ENCODE measurements around the gene PTPRA. TPM values are rescaled to one million over a fixed set of nuclear protein-coding genes. Genes with fewer than 3 reads are reported as not detected.

The PTPRA gene
- total RNA-seq, 1 experiment from 2014 or later = 45.2 TPM

- Histone ChIP-seq H4K91ac (ENCODE audit: insufficient read length, low read depth, low read length) (no peak overlapping the region), H3K14ac (ENCODE audit: insufficient read depth, low read length) (no peak overlapping the region), H3K56ac (ENCODE audit: insufficient read length, low read depth, low read length) (no peak overlapping the region), H3K9ac (ENCODE audit: extremely low read depth, insufficient read length, low read length) (no peak overlapping the region), H3K27ac (ENCODE audit: insufficient read length, low read depth, low read length) (no peak overlapping the region), H3K23ac (ENCODE audit: insufficient read length, low read depth, low read length) (no peak overlapping the region), H2AK5ac (ENCODE audit: insufficient read length, low read length) (no peak overlapping the region), H4K8ac (replicated peaks; ENCODE audit: insufficient read length, low read depth, low read length) (no peak overlapping the region), H2BK20ac (ENCODE audit: low read depth, low read length, poor library complexity, severe bottlenecking) (no peak overlapping the region), H3K23me2 (ENCODE audit: insufficient read length, low read depth, low read length, poor library complexity, severe bottlenecking) (no peaks in the 10 kb centered on the region), H3T11ph (ENCODE audit: low read length) (no peak overlapping the region), H3K79me1 (ENCODE audit: insufficient read depth, low read depth, low read length, poor library complexity, severe bottlenecking) (peaks cover 8% of the 10 kb centered on the region), H3K4me2 (ENCODE audit: insufficient read depth, insufficient read length, low read length) (no peak overlapping the region), H4K20me1 (ENCODE audit: control insufficient read depth, insufficient read depth, insufficient read length) (no peaks in the 10 kb centered on the region), H2BK12ac (ENCODE audit: insufficient read length, low read depth, low read length) (no peak overlapping the region), H3K18ac (ENCODE audit: insufficient read length, low read depth, low read length) (no peak overlapping the region), H3K4ac (ENCODE audit: low read depth, low read length) (no peak overlapping the region), H3K9me3 (ENCODE audit: control insufficient read depth, low read depth, low read length) (no peaks in the 10 kb centered on the region), H4K5ac (ENCODE audit: insufficient read length, low read depth, low read length) (no peak overlapping the region), H2BK120ac (ENCODE audit: low read depth, low read length, poor library complexity, severe bottlenecking) (no peak overlapping the region), H2AFZ (ENCODE audit: low read length) (no peak overlapping the region), H2BK15ac (ENCODE audit: low read depth, low read length) (no peak overlapping the region), H3K79me2 (ENCODE audit: insufficient read depth, low read length) (peaks cover 9% of the 10 kb centered on the region), H3K27me3 (ENCODE audit: insufficient read depth, low read length) (no peaks in the 10 kb centered on the region), H3K4me1 (ENCODE audit: insufficient read depth, low read length) (no peaks in the 10 kb centered on the region), H2BK5ac (ENCODE audit: insufficient read length, low read length) (no peak overlapping the region)
- Mint-ChIP-seq H3K4me3 (no peak overlapping the region), H3K4me1 (peaks cover under 1 to 3% of the 10 kb centered on the region in 2 experiments; a peak in 2 of 4 replicates), H3K27me3 (ENCODE audit: low read depth) (no peaks in the 10 kb centered on the region), H3K9me3 (no peaks in the 10 kb centered on the region), H3K27ac (no peak overlapping the region), H3K36me3 (ENCODE audit: insufficient read depth in 1 of 3, low read depth in 3 of 3) (0 out of 7 replicates have a peak, but pooled peaks cover 0 to 2% (median 0%) of the 10 kb centered on the region in 3 experiments)
- no CpG with 5 or more reads among the region's 3 CpGs for WGBS (ENCODE audit: extremely low coverage, insufficient read length, low lambda C conversion rate)
- no peak for TF ChIP-seq CTCF (conservative IDR thresholded peaks at IDR 0.05)
- DNase-seq = no peak
These were observed 10.7 kb downstream of the PTPRA start for GRCh38 chr20:2883726-2884637.
